Stimulated activated CD8-positive, alpha-beta memory T cell treated with anti-CD3 and anti-CD28 coated beads, Interleukin-12 subunit alpha, Interleukin-12 subunit beta, amount 100 ng/mL, for 1 hour (primary cell): ENCODE measurements around the gene LRRK2.
"Not testable (repeated sequence)": the region's sequence is repeated elsewhere in the genome, so short reads cannot be mapped to it uniquely, and the experiment has no call there.

Experiments
- DNase-seq: peaks from one replicate; pipeline ENCODE4 v3.0.0-alpha.2; 2020; ENCODE audit warnings: low read depth

The LRRK2 gene

DNA sequence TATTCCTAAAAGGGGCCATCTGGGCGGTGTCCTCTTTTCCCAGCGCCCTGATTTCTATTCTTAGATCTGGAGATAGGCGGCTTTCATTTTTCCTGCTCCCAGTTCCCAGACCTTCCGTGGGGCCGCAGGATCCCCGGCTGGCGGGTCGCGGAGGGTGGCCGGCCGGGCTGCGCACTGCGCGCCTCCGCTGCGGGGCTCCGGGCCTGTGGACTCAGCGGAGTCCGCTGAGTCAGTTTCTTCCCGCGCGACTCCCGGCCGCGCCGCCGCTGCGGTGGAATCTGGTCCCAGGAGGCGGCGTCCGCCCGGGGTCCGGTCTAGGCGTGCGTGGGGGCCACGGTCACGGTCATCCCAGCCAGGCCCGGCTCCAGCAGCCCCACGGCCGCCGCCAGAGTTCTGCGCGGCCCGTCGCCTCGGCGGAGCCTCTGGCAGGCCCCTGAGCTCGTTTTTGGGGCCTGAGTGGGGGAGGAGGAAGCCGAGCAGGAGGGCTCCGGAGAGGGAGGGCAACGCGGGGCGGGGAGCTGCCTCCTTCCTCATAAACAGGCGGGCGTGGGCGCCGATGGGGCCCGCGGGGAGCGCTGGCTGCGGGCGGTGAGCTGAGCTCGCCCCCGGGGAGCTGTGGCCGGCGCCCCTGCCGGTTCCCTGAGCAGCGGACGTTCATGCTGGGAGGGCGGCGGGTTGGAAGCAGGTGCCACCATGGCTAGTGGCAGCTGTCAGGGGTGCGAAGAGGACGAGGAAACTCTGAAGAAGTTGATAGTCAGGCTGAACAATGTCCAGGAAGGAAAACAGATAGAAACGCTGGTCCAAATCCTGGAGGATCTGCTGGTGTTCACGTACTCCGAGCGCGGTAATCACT is at the start of gene LRRK2:
Gene LRRK2 (plus strand): TSS at position 559 of the 853 bp plus-strand sequence. CDS start 135 bp downstream, at position 694.
- peak; percentile 15 for DNase-seq

DNA sequence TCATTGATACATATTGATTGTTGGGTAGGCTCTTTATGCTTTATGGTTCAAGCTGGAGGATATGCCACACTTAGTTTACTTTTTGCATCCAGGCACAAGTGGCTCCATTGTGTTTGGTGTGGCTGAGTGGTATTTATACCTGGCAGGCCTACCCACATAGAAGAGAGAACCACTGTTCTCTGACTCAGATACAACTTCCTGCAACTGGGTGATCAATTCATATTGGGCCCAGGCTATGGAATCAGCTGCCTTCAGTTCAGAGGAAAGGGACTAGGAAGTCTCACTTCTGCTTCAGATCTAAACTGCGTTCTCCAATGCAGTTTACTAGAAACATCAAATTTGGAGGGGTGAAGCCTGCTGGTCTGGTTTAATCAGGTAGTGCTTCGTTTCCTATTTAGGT is 49.8 kb upstream of the LRRK2 start:
- no peak for DNase-seq

DNA sequence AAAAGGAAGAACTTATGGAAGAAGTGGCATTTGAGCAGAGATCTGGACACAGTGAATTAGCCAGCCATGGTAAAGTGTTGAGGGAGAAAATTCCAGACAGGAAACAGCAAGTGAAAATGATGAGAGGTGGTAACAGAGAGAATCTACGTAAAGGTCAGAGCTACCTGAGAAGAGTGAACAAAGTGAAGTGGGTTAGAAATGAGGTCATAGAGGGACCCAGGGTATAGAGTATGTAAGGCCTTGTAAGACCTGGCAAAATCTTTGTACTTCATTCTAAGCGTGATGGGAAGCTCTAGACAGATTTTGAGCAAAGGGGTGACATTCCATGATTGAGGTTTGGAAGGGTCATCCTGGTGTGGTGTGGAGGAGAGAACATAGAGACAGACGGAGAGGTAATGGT is 49.3 kb upstream of the LRRK2 start:
- no peak for DNase-seq

DNA sequence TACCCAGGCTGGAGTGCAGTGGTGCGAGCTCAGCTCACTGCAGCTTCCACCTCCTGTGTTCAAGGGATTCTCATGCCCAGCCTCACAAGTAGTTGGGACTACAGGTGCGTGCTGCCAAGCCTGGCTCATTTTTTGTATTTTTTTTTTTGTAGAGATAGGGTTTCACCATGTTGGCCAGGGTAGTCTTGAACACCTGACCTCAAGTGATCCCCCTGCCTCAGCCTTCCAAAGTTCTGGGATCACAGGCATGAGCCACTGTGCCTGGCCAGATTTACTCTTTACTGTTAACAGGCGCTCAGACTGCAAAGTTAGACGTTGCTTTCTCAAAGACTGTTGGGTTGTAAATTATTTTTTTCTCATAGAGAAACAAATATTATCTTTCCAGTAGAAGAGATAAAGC is 46.1 kb upstream of the LRRK2 start:
- DNase-seq = no peak

DNA sequence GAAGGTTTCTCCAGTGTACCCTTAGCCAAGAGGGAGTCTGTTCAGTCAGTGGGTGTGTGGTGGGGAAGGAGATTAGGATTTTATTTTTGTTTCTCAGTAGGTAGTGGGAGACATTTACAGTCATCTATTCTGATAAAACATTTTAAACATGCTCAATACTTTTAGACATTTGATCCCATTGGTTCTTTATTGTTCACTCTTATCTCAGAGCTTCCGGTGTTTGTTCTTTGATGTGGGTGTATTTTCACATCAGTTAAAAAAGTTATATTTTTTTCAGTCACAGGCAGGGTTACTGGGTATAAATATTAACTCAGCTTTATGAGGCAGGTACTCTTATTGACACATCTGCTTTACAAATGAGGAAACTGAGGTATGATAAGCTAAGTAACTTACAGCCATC is 43.3 kb upstream of the LRRK2 start:
- no peak for DNase-seq

DNA sequence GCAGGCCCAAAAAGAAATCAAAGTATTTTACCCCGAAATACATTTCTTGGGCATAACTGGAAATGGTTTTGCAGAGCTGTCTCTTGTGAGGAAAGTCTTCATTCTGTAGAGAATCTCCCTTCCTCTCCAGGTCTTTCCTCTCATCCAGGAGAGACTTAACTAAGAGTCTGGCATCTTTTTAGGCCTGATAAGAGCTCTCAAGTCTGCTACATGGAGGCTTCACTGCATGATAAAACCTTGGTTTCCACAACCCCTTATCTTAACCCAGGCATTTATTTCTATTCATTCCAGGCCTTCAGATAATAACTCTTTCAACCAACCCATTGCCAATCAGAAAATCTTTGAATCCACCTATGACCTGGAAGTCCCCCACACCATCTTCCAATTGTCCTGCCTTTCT is 41.1 kb upstream of the LRRK2 start:
- no peak for DNase-seq

DNA sequence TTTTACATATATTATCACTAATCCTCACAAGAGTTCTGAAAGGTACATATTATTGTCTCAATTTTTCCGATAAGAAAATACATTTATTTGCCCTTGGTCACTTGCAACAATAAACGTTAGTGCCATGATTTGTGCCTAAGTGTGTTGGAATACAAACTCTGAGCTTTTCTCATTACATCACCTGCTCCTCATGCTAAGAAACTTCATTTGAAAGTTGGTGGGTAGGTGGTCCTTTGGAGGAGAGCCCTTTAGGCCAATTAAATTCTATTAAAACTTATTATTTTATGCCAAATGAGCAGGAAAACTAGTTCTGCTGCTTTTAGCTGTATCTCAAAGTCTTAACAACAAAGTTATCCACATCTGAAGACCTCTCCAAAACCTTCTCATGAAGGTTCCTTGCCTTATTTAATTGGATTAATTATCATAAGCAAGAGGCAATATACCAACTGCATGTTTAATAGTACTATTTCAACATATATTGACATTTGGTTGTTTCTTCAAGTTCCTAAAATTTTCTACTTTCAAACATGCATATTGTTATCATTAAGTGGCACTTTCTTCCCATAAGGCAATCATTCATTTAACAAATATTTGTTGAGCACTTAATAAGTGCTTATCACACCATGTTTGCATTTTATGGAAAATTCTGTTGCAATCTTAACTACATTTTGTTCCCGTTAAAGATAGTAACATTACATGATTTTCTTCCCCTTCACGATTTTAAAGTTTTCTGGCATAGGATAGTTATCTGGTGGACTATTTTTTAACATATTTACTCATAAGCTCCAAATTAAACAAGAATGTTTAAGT is 40.1 kb upstream of the LRRK2 start:
- no peak for DNase-seq

DNA sequence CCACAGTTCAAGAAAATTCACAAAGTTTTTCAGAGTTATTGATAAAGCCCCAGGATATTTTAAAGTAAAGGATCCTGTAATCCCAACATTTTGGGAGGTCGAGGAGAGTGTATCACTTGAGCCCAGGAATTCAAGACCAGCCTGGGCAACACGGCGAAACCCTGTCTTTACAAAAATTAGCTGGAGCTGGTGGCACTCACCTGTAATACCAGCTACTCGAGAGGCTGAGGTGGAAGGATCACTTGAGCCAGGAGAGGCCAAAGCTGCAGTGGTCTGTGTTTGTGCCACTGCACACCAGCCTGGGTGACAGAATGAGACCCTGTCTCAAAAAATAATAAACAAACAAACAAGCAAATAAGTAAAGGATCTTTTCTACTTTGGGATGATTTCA is 39.5 kb upstream of the LRRK2 start:
- no peak for DNase-seq

DNA sequence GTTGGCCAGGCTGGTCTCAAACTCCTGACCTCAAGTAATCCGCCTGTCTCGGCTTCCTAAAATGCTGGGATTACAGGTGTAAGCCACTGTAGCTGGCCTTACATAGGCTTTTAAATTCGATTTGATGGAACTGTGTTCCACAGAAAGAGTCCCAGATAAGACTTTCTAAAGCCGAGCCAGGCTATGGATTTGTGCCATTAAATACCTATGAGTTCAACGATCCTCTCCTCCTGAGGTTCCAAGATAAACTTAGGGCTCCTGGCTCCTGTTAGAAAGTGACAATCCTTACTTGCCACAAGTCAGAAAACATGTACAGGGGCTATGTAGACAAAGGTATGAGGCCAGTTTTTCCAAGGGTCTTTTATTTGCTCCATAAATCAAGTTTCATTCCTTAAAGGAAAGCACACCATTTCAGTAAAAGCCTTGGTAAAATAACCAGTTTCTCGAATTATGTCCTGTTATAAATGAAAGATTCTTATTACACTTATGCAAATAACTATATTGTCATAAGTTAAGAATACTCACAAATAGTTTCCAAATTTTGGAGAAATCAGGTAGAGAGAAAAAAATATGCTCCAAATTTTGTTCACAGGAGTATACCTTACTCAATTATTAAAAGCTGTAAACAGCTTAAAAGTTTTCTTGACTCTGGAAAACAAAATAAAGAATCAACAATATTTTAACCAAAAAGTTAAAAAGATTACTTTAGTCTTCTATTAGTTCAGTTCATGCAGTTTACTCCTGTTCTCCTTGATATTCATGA is 36.1 kb upstream of the LRRK2 start:
- DNase-seq = no peak

DNA sequence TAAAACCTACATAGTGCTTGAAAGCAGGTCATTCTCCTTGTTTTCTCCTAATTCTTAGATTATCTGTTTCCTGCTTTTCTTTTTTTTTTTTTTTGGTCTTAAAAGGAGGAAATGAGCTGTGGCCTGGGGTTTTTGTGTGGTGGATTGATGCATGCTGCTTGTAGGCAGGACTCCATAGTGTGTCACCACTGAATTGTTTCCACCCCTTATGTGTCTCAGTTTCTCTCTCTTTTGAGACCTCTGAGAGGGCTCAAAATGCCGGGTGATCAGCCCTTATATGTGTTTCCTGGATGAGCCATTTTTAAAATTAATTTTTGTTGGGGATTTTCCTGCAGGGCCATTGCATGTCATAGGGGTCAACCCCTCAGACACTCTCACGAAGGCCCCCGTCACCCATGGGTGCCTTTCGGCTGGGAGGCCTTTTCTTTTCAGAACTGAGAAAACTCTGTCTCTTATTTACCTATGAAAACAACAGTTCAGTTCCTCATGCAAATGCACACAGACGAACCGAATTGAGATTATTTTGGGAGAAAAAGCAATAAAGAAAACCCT is 32.0 kb upstream of the LRRK2 start:
- no peak for DNase-seq

DNA sequence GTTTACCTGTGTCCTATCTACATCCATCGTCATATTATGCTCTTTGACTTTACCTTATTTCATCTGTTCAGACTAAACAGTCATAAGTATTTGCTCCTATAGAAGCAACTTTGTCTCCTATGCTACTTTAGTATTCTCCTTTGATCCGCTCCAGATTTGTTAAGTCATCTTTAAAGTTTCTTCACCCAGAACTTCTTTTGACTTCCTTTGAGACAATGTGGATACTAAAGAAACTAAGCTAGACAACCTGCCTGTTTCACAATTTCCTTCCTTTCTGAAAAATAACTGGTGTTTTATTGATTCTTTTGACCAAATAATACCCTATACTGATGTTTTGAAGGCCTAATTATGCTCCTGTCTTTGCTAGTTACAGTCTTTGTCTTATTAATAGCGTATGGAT is 30.0 kb upstream of the LRRK2 start:
- no peak for DNase-seq

DNA sequence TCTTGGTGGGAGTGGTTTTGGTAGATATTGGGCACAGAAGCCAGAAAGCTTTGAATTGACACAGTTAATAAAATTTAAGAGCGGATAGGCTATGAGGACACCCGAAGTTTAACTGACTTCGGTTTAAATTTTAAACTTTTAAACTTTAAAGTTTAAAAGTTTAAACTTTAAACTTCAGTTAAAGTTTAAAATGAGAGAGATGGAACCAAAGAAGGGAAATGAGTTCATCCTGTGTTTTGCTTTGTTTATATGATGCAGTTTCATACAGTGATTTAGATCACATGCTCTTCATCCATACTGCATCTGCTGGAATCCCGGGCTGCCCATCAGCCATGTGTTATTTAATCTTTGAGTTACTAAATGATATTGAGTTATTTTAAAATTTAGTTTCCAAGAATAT is 27.2 kb upstream of the LRRK2 start:
- no peak for DNase-seq

DNA sequence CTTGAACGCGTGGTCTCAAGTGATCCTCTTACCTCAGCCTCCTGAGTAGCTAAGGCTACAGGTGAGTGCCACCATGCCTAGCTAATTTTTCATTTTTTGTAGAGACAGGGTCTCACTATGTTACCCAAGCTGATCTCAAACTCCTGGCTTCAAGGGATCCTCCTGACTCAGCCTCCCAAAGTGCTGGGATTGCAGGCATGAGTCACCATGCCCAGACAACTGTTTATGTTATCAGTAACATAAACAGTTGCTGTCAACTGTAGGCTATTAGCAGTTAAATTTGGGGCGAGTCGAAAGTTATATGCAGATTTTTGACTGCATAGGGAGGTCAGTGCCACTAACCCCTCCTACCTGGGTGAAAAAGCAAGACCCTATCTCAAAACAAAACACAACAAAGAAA is 26.2 kb upstream of the LRRK2 start:
- no peak for DNase-seq

DNA sequence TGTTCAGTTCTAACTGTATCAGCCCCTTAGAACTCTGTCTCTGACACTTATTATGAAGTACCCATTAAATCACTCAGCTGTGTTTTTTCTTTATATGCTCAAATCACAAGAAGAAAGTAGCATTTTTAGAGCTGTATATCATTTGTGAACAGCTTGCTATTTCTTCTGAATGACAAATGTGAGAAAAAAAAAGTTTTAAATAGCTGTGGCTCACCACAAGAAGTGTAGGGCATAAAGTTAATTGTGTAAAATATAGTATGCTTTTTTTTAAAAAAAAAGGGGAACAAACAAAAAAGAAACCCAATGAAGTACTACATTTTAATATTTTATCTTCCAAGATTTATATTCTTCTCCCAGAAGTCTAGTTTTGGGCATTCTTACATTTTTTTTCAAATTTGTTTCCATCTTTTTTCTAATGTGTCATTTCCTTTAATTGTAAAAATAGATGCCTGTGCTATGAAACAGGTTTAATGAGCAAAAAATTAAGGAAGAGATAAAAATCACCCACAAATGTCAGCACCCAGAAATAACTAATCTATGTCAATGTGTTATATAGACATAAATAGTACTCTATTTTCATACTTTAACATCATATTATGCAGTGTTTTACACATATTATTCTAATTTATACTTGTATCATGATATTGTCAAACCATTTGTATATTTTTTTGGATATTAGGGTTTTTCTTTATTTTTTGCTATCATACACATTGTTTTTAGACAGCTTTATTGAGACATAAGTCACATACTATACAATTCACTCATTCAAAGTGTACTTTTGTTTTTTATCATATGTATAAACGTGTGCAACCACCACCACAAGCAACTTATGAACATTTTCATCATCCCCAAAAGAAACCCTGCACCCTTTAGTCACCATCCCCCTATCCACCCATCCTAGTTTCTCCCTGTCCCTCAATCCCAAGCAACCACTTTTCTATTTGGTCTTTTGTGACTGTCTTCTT is 22.4 kb upstream of the LRRK2 start:
- no peak for DNase-seq

DNA sequence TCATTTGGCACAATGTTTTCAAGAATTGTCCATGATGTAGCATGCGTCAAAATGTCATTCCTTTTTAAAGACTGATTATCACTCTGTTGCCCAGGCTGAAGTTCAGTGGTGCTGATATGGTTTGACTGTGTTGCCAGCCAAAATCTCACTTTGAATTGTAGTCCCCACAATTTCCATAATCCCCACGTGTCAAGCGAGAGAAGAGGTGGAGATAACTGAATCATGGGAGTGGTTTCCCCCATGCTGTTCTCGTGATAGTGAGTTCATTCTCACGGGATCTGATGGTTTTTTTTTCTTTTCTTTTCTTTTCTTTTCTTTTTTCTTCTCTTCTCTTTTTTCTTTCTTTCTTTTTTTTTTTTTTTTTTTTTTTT is 21.8 kb upstream of the LRRK2 start:
- DNase-seq = no peak

DNA sequence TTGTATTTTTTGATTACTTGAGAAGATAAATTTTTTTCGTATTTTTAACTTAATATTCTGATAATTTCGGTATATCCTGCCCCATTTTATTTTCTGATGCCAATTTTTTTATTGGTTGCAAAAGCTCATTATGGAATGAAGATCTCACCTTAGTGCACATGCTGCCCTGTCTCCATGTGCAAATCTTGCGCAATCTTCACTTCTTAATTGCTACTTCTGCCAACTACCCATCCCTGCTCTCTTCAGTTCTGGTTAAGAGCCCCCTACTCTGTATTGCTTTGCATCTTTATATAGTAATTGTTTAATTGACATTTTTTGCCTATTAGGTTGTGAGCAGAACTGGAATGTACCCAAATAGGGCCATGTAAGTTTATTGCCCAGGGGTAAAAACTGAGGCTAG is 20.5 kb upstream of the LRRK2 start:
- no peak for DNase-seq

DNA sequence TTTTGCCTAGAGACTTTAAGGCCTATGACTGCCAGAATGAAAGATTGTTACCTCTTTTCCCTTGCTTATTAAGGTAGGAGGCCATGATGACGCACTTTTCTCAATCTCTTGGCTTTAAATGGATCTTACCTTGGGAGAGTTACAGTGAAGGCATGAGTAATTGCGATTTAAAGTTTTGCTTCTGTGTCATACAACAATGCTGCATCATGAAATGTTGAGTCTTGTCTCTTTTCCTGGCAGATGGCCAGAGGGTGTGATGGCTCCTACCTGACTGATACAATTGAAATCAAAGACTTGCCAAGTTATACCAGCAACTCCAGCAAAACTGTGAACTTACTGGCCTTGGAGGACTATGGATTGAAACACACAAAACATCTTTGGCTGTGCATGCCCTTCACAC is 17.2 kb upstream of the LRRK2 start:
- DNase-seq = no peak

DNA sequence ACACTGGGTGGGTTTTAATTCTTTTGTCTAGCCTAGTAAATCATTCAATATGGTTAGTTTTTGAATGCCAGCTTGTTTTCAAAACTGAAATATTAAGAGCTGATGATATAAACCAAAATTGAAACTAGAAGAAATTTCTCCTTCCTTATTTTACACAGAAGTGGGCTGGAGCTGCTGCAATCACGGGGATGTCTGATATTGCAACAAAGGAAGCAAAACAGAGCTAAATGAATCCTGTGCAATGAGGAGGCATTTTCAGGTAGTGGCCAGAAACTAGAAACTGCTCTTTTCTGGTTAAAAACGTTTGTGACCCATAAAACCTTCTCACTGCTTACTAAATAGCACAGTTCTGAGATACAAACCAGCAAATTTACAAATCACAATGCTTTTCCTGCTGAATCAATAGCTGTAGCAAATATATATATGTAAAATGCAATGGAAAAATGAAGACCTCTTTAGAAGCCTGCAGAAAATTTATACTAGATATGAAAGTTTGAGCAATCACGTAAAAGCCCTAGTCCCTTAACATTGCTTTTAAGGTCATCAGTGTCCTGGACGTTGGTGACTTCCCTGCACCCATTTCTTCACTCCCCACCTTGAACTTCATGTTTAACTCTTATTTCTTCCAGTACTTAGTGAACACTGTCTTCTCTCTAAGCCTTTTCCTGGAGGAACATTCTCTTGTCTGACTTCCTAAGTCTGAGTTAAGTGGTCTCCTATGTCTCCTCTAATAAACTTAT is 15.9 kb upstream of the LRRK2 start:
- no peak for DNase-seq

DNA sequence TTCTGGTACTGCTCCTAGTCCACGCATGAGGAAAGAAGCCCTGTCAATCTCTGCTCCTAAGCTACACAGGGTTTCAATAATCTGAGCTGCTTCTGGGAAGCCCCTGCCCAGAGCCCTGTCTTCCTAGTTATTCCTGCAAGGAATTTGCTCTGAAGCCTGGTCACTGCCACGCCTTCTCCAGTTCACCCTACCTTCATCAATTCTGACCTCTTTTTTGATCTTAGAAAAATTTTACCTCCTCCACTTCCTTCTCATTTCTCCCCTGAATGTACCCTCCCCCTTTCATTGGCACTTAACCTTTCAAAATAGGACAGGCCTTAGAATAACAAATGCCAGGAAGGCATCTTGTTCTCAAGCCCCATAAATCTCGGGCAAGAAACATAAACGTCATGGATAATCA is 14.9 kb upstream of the LRRK2 start:
- no peak for DNase-seq

DNA sequence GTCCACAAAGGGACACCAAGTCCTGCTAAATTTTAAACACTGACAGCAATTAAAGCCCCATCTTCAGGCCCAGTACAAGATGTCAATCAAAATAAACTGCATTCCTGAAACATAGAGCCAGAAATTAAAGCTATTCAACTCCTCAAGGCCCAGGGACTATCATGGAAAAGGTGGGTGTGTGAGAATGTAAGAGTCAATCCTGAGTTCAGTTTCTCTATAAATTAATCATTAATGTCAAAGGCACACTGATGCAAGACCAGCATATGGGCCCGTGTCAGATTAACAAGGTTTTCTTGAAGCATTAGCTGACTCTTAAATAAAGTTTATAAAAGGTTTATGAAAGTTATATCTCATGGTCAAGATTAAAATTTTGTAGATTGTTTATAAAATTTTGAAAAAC is 13.6 kb upstream of the LRRK2 start:
- DNase-seq = not testable (repeated sequence)

DNA sequence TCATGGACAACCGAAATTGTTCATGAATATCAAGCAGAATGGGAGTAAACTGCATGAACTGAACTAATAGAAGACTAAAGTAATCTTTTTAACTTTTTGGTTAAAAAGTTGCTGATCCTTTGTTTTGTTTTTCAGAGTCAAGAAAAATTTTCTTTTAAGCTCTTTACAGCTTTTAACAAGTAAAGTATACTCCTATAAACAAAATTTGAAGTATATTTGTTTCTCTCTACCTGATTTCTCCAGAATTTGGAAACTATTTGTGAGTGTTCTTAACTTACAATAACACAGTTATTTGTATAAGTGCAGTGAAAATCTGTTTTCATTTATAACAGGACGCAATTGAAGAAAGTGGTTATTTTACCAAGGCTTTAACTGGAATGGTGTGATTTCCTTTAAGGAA is 12.2 kb upstream of the LRRK2 start:
- DNase-seq = no peak
